Glutamatergic neuron (in vitro differentiated cells): Measurements from ENCODE around the gene NXPE1. TPM values are rescaled to one million over a fixed set of nuclear protein-coding genes. Genes with fewer than 3 reads are reported as not detected.

Experiments used
- DNase-seq: peaks from one replicate; pipeline ENCODE4 v3.0.0; 2022
- H3K27ac Mint-ChIP-seq: one replicate; pipeline ENCODE4 v1.8.0; 2020; ENCODE audit warnings: mild to moderate bottlenecking, mixed read lengths, inconsistent platforms; ENCODE audit not compliant: unreplicated experiment
- H3K27me3 Mint-ChIP-seq: one replicate; pipeline ENCODE4 v1.8.0; 2020; ENCODE audit warnings: mild to moderate bottlenecking, moderate library complexity, mixed read lengths, inconsistent platforms; ENCODE audit not compliant: unreplicated experiment
- H3K36me3 Mint-ChIP-seq: one replicate; pipeline ENCODE4 v1.8.0; 2020; ENCODE audit warnings: mild to moderate bottlenecking, mixed read lengths, inconsistent platforms; ENCODE audit not compliant: unreplicated experiment
- H3K4me1 Mint-ChIP-seq: one replicate; pipeline ENCODE4 v1.8.0; 2020; ENCODE audit warnings: mild to moderate bottlenecking, low read depth, mixed read lengths, inconsistent platforms; ENCODE audit not compliant: unreplicated experiment
- H3K4me3 Mint-ChIP-seq: one replicate; pipeline ENCODE4 v1.8.0; 2020; ENCODE audit warnings: mild to moderate bottlenecking, mixed read lengths, inconsistent platforms; ENCODE audit not compliant: unreplicated experiment
- H3K9me3 Mint-ChIP-seq: one replicate; pipeline ENCODE4 v1.8.0; 2020; ENCODE audit warnings: mild to moderate bottlenecking, moderate library complexity, mixed read lengths, inconsistent platforms; ENCODE audit not compliant: unreplicated experiment
- total RNA-seq: library from RNA; stranded (reverse); fragmentation: NEBNext Ultra II Directional; extraction: Animal tissue kit (Norgen Biotek cat#: 25700); gene quantifications from one replicate; pipeline ENCODE4 v1.2.1, GENCODE V29; 2021; ENCODE audit not compliant: unreplicated experiment
- TF ChIP-seq, protein P1 (sequence below): fragments of 200-600 bp; sonication (generic); IDR thresholded peaks from one replicate; pipeline ENCODE4 v1.5.0; 2021; ENCODE audit not compliant: partially characterized antibody, unreplicated experiment

NXPE1 gene
- total RNA-seq, 1 donor from 2014 or later, result not detected

DNA sequence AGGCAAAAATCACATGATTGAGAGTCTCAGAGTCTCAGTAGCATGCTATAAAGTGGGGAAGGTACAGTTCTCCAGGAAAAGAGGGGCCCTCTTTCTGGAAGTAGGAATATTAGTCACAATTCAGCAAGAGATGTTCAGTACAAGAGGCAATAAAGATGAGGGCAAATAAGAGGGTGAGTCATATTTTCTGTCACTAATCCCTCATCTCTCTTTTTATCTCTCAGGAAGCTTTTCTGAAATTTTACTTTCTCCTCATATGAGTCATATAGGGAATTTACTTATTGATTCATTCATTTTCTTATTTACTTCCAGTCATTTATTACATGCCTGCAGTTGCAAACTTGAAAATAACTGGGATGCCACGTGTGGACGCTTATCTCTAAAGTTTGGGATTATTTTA, 3.4 kb upstream of the NXPE1 start:
- no peak for DNase-seq
- H3K27me3 Mint-ChIP-seq, result no peaks in the 10 kb centered on the region
- TF ChIP-seq, protein P1, sequence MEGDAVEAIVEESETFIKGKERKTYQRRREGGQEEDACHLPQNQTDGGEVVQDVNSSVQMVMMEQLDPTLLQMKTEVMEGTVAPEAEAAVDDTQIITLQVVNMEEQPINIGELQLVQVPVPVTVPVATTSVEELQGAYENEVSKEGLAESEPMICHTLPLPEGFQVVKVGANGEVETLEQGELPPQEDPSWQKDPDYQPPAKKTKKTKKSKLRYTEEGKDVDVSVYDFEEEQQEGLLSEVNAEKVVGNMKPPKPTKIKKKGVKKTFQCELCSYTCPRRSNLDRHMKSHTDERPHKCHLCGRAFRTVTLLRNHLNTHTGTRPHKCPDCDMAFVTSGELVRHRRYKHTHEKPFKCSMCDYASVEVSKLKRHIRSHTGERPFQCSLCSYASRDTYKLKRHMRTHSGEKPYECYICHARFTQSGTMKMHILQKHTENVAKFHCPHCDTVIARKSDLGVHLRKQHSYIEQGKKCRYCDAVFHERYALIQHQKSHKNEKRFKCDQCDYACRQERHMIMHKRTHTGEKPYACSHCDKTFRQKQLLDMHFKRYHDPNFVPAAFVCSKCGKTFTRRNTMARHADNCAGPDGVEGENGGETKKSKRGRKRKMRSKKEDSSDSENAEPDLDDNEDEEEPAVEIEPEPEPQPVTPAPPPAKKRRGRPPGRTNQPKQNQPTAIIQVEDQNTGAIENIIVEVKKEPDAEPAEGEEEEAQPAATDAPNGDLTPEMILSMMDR, result no peak
- H3K4me1 Mint-ChIP-seq, result no peaks in the 10 kb centered on the region
- H3K27ac Mint-ChIP-seq, result no peak overlapping the region
- peaks cover 3% of the 10 kb centered on the region for H3K9me3 Mint-ChIP-seq
- no peaks in the 10 kb centered on the region for H3K36me3 Mint-ChIP-seq
- H3K4me3 Mint-ChIP-seq, result no peak overlapping the region

DNA sequence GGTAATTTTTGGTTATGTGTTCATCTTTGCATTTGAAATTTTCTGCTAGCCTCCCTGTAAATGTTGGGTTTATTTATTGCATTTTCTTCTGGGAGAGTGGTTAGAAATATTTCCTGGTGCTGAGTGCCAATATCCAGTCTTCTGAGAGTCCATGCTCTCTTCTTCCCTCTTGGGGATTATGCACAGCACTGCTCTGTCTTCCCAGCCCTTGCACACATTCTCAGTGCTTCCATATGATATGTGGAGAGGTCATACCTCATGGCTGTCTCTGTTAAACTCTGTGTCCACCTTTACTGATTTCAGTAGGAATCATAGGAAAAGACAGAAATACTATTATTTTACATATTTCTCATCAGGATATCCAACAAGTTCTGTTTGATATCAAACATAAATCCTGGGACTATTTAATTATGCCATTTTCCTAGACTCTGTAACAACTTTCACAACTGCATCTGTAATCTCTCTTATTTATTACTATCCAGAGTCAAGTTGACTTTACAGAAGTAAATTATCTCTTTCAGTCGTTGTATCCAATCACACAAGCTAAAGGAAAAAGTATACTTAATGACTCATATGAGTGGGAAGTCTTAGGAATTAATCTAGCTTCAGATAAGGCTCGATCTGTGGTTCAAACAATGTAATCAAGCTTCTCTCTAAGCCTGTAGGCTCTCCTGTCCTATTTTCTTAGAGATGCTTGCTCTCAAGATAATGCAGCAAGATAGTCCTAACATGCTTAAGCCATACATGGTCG, 2.7 kb upstream of the NXPE1 start:
- Mint-ChIP-seq H3K27ac (no peak overlapping the region), H3K9me3 (peaks cover 3% of the 10 kb centered on the region), H3K36me3 (no peaks in the 10 kb centered on the region), H3K4me3 (no peak overlapping the region), H3K27me3 (no peaks in the 10 kb centered on the region), H3K4me1 (no peaks in the 10 kb centered on the region)
- DNase-seq, result no peak
- TF ChIP-seq, protein P1, result no peak

DNA sequence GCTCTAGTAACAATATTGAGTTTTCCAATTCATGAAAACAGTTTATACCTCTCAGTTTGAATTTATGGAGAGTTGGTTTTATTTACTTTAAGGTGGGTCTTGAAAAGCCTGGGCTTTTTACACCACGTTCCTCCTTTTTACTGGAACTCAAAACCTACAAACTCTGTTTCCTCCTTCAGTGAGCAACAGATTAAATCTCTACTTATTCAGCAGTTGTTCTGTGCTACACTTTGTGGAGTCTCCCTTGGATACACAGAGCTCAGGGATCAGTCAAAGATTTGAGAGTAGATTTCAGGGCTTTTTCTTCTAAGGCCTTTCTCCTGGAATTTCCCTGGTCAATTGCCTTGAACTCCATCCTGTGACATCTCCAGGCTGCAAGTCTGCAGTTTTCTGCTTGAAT, 3.5 kb downstream of the NXPE1 start:
- TF ChIP-seq, protein P1, result no peak
- no peak overlapping the region for H3K27ac Mint-ChIP-seq
- no peaks in the 10 kb centered on the region for H3K36me3 Mint-ChIP-seq
- DNase-seq, result no peak
- H3K4me3 Mint-ChIP-seq, result no peak overlapping the region
- no peaks in the 10 kb centered on the region for H3K9me3 Mint-ChIP-seq
- no peaks in the 10 kb centered on the region for H3K27me3 Mint-ChIP-seq
- H3K4me1 Mint-ChIP-seq, result no peaks in the 10 kb centered on the region

DNA sequence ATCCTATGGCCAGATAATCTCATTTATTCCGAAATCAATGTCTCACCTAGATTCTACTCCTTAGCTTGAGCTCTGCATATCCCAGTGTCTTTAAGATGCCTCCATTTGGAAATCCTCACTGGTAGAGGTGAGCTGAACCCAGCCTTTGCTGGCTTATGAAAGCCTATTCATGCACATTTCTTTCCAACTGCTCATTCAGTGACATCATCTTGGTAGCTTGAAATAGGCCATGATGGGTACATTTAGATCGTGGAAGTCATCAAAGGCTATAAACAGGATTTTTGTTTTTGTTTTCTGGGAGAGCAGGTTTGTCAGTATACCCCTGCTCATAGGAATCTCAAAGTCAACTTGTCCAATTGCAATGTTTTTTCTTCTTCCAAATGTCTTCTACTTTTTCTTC, 6.0 kb downstream of the NXPE1 start:
- TF ChIP-seq, protein P1, result no peak
- no peak for DNase-seq
- no peaks in the 10 kb centered on the region for H3K27me3 Mint-ChIP-seq
- no peaks in the 10 kb centered on the region for H3K9me3 Mint-ChIP-seq
- H3K4me3 Mint-ChIP-seq, result no peak overlapping the region
- H3K27ac Mint-ChIP-seq, result no peak overlapping the region
- H3K36me3 Mint-ChIP-seq, result no peaks in the 10 kb centered on the region
- no peaks in the 10 kb centered on the region for H3K4me1 Mint-ChIP-seq

DNA sequence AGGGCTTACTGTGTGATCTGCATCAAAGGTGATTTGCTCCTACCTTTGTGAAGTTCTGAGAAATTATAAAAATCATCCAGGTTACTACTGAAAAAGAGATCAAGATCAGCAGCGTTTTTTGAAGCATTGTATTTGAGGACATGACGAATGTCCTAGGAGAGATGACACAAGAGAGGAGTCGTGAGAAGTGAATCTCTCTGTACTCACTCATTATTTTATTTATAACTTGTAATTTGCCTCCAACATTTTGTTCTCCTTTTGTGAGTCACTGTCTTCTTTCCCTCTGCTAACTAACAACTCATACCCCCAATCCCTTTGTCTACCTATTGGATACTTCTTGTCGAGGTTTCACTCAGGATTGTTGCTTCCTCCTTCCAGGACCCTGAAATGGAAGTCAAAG, 8.6 kb downstream of the NXPE1 start:
- TF ChIP-seq, protein P1, result no peak
- H3K36me3 Mint-ChIP-seq, result no peaks in the 10 kb centered on the region
- no peaks in the 10 kb centered on the region for H3K9me3 Mint-ChIP-seq
- no peaks in the 10 kb centered on the region for H3K4me1 Mint-ChIP-seq
- no peak overlapping the region for H3K4me3 Mint-ChIP-seq
- H3K27me3 Mint-ChIP-seq, result no peaks in the 10 kb centered on the region
- DNase-seq, result no peak
- H3K27ac Mint-ChIP-seq, result no peak overlapping the region
